ENCODE data around the gene CHD1. TPM values are rescaled to one million over a fixed set of nuclear protein-coding genes. Genes with fewer than 3 reads are reported as not detected.

CHD1 gene
- total and polyA plus RNA-seq, 2 of the 4 experiments (the other 2 are of a cell fraction) = 12.3 to 33.7 TPM

DNA sequence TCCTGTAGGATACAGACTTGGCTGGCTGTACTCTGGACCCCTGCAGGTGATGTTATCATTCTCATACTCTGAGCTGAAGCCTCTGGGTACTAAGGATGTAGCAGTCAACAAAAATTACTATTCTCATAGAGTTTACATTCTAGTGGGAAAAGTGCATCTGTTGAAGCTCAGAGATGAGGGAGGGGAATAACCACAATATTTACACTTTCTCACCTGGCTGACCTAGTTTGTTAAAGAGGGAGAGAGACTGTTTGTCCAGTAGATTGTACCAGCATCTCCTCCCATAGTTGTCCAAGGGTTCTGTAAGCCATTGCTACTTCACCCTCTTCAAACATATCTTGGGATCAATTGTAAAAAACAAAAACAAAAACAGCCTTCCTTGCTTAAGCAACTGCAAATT is 33.8 kb upstream of the CHD1 start:
- Histone ChIP-seq H3K9ac (ENCODE audit: low read depth, low read length) (no peak overlapping the region), H3K9me3 (ENCODE audit: control insufficient read depth, insufficient read depth, low read length) (no peaks in the 10 kb centered on the region), H3K79me1 (ENCODE audit: low read depth in 1 of 2, low read length in 2 of 2) (no peaks in the 10 kb centered on the region), H3K18ac (ENCODE audit: low read depth, low read length) (no peak overlapping the region), H2BK5ac (ENCODE audit: low read depth, low read length, poor library complexity, severe bottlenecking) (no peak overlapping the region), H4K5ac (ENCODE audit: low read depth, low read length) (no peak overlapping the region), H3K4me1 (ENCODE audit: control insufficient read depth, insufficient read depth, low read length) (peaks cover 1% of the 10 kb centered on the region; the same call in 1 of the 2 replicates), H3K56ac (ENCODE audit: extremely low read depth, insufficient read depth, low read length) (no peak overlapping the region), H2BK120ac (ENCODE audit: low read depth, low read length) (no peak overlapping the region), H2BK20ac (ENCODE audit: low read depth, low read length) (no peak overlapping the region), H2AK5ac (ENCODE audit: low read depth, low read length) (no peak overlapping the region), H3K4ac (ENCODE audit: low read depth, low read length) (no peak overlapping the region), H3K27me3 (ENCODE audit: control insufficient read depth, insufficient read depth, low read length) (no peaks in the 10 kb centered on the region), H2AK9ac (replicated peaks; ENCODE audit: low read depth, low read length, poor library complexity) (no peak overlapping the region), H3K23ac (ENCODE audit: low read depth, low read length) (no peak overlapping the region), H4K8ac (ENCODE audit: low read depth in 2 of 2, low read length in 2 of 2) (no peak overlapping the region), H4K91ac (ENCODE audit: insufficient read depth, low read depth, low read length) (no peak overlapping the region), H4K20me1 (ENCODE audit: insufficient read depth, low read length) (no peaks in the 10 kb centered on the region), H2BK15ac (ENCODE audit: low read depth, low read length) (no peak overlapping the region), H3K9me1 (ENCODE audit: insufficient read depth, low read length) (no peaks in the 10 kb centered on the region), H3K4me3 (ENCODE audit: insufficient read depth, low read depth, low read length) (no peak overlapping the region), H3K14ac (replicated peaks; ENCODE audit: low read depth, low read length) (no peak overlapping the region), H2AFZ (replicated peaks; ENCODE audit: low read length, poor library complexity) (no peak overlapping the region), H3K4me2 (ENCODE audit: low read depth, low read length) (no peak overlapping the region), H3K27ac (ENCODE audit: insufficient read depth, low read length) (no peak overlapping the region), H3K36me3 (ENCODE audit: control insufficient read depth, insufficient read depth, low read length) (no peaks in the 10 kb centered on the region)
- intact Hi-C loops (cut with micrococcal nuclease) (no loop called here), in situ Hi-C loops (cut with MboI; ENCODE audit: low sequenced_read_pairs) (no loop called here), dilution Hi-C loops (cut with HindIII; ENCODE audit: low sequenced_read_pairs, unreplicated experiment) (no loop called here)
- DNase-seq (no peak), ATAC-seq (ENCODE audit: low read depth) (no peak)
- TF ChIP-seq RFX5 (IDR thresholded peaks at IDR 0.05; ENCODE audit: low read depth, low read length) (no peak), RAD21 (IDR thresholded peaks at IDR 0.05; ENCODE audit: low read length) (no peak), BHLHE40 (IDR thresholded peaks at IDR 0.05; ENCODE audit: low read depth, low read length) (no peak), MAZ (IDR thresholded peaks at IDR 0.05; ENCODE audit: borderline replicate concordance, low read depth, low read length) (no peak), CEBPB (IDR thresholded peaks at IDR 0.05; ENCODE audit: low read depth, low read length) (no peak), NFE2L2 (IDR thresholded peaks at IDR 0.05; ENCODE audit: low read depth, low read length) (no peak), SMC3 (IDR thresholded peaks at IDR 0.05; ENCODE audit: low read depth, low read length) (no peak), MAFK (IDR thresholded peaks at IDR 0.05; ENCODE audit: low read depth, low read length) (no peak), CHD1 (IDR thresholded peaks at IDR 0.05; ENCODE audit: low read depth, low read length) (no peak), POLR2A (IDR thresholded peaks at IDR 0.05; ENCODE audit: low read depth, low read length) (no peak), FOS (IDR thresholded peaks at IDR 0.05; ENCODE audit: low read depth, low read length) (no peak), RCOR1 (IDR thresholded peaks at IDR 0.05; ENCODE audit: insufficient replicate concordance, low read length) (no peak), MXI1 (IDR thresholded peaks at IDR 0.05; ENCODE audit: borderline replicate concordance, low read depth, low read length) (no peak)
- TF ChIP-seq, protein P1, sequence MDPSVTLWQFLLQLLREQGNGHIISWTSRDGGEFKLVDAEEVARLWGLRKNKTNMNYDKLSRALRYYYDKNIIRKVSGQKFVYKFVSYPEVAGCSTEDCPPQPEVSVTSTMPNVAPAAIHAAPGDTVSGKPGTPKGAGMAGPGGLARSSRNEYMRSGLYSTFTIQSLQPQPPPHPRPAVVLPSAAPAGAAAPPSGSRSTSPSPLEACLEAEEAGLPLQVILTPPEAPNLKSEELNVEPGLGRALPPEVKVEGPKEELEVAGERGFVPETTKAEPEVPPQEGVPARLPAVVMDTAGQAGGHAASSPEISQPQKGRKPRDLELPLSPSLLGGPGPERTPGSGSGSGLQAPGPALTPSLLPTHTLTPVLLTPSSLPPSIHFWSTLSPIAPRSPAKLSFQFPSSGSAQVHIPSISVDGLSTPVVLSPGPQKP (IDR thresholded peaks at IDR 0.05; ENCODE audit: borderline replicate concordance, low read depth, low read length) = no peak
- TF ChIP-seq, protein P2, sequence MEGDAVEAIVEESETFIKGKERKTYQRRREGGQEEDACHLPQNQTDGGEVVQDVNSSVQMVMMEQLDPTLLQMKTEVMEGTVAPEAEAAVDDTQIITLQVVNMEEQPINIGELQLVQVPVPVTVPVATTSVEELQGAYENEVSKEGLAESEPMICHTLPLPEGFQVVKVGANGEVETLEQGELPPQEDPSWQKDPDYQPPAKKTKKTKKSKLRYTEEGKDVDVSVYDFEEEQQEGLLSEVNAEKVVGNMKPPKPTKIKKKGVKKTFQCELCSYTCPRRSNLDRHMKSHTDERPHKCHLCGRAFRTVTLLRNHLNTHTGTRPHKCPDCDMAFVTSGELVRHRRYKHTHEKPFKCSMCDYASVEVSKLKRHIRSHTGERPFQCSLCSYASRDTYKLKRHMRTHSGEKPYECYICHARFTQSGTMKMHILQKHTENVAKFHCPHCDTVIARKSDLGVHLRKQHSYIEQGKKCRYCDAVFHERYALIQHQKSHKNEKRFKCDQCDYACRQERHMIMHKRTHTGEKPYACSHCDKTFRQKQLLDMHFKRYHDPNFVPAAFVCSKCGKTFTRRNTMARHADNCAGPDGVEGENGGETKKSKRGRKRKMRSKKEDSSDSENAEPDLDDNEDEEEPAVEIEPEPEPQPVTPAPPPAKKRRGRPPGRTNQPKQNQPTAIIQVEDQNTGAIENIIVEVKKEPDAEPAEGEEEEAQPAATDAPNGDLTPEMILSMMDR (conservative IDR thresholded peaks at IDR 0.05; ENCODE audit: low read depth, low read length) = no peak
- TF ChIP-seq, protein P3, sequence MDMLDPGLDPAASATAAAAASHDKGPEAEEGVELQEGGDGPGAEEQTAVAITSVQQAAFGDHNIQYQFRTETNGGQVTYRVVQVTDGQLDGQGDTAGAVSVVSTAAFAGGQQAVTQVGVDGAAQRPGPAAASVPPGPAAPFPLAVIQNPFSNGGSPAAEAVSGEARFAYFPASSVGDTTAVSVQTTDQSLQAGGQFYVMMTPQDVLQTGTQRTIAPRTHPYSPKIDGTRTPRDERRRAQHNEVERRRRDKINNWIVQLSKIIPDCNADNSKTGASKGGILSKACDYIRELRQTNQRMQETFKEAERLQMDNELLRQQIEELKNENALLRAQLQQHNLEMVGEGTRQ (IDR thresholded peaks at IDR 0.05; ENCODE audit: low read depth, low read length) = no peak
- no TSS peak for BruUV-seq (replicated peaks)
- CTCF ChIA-PET = no interaction called here
- POLR2A ChIA-PET (ENCODE audit: unreplicated experiment) = no interaction called here

All from IMR-90 (cell line).